Neural crest cell (in vitro differentiated cells): ENCODE data around the gene NAT8L. TPM values are rescaled to one million over a fixed set of nuclear protein-coding genes. Genes with fewer than 3 reads are reported as not detected.
A peak's percentile ranks its signal among the peaks of the same experiment; 100 is the strongest.
"Not testable (repeated sequence)": the region's sequence is repeated elsewhere in the genome, so short reads cannot be mapped to it uniquely, and the experiment has no call there.

ENCODE experiments used
- DNase-seq: peaks from one replicate; pipeline ENCODE4 v3.0.0; 2021; ENCODE audit warnings: low read depth, mixed read lengths, low spot score
- H3K27ac Mint-ChIP-seq: one replicate; pipeline ENCODE4 v1.8.0; 2021; ENCODE audit warnings: mild to moderate bottlenecking, mixed read lengths; ENCODE audit not compliant: unreplicated experiment
- H3K27me3 Mint-ChIP-seq: 2 replicates; pipeline ENCODE4 v1.8.0; 2021; ENCODE audit warnings: low read depth, mild to moderate bottlenecking, mixed read lengths
- H3K36me3 Mint-ChIP-seq: 2 replicates; pipeline ENCODE4 v1.8.0; 2021; ENCODE audit warnings: low read depth, mild to moderate bottlenecking, mixed read lengths
- H3K4me1 Mint-ChIP-seq: 2 replicates; pipeline ENCODE4 v1.8.0; 2021; ENCODE audit warnings: mixed read lengths
- H3K4me3 Mint-ChIP-seq: one replicate; pipeline ENCODE4 v1.8.0; 2021; ENCODE audit warnings: mild to moderate bottlenecking, mixed read lengths
- H3K9me3 Mint-ChIP-seq: 2 replicates; pipeline ENCODE4 v1.8.0; 2021; ENCODE audit warnings: mixed read lengths
- CTCF ChIP-seq: fragments of 200-600 bp; sonication (generic); conservative IDR thresholded peaks from 2 replicates; pipeline ENCODE4 v1.5.0; 2021; ENCODE audit warnings: antibody characterized with exemption, mild to moderate bottlenecking
- long read RNA-seq: library from polyadenylated mRNA; unstranded; transcript quantifications from one replicate; pipeline ENCODE4 v2.0.0, GENCODE V29; 2020
- total RNA-seq: library from RNA; stranded (reverse); gene quantifications from 2 replicates; pipeline ENCODE4 v1.2.1, GENCODE V29; 2021

The NAT8L gene
- 18.8 and 19.5 TPM in 2 replicates for total RNA-seq
- long read RNA-seq = 0 reads

GRCh38 chr4:2059046-2059725 lies at the start of gene NAT8L:
Gene NAT8L, plus strand, starts transcription at chr4:2059327. Its CDS starts 185 bp downstream, at chr4:2059512.
- no peak for TF ChIP-seq CTCF
- Mint-ChIP-seq H3K4me1 (peaks cover 7% of the 10 kb centered on the region), H3K27me3 (peaks cover 38% of the 10 kb centered on the region), H3K36me3 (no peaks in the 10 kb centered on the region), H3K27ac (no peak within 1 kb of the TSS), H3K4me3 (no peak within 1 kb of the TSS), H3K9me3 (no peaks in the 10 kb centered on the region)
- DNase-seq = peak; percentile 37

GRCh38 chr4:2009651-2010233 lies 49.4 kb upstream of the NAT8L start:
- Mint-ChIP-seq H3K27me3 (no peaks in the 10 kb centered on the region), H3K9me3 (no peaks in the 10 kb centered on the region), H3K4me1 (peaks cover 25% of the 10 kb centered on the region), H3K36me3 (peaks cover 4% of the 10 kb centered on the region), H3K4me3 (peak overlapping the region; percentile 82), H3K27ac (peak overlapping the region; percentile 39)
- peak; percentile 58 for TF ChIP-seq CTCF
- DNase-seq = peak; percentile 64

- TF ChIP-seq CTCF = no peak
- Mint-ChIP-seq H3K27ac (no peak overlapping the region), H3K4me1 (peaks cover 17% of the 10 kb centered on the region), H3K36me3 (no peaks in the 10 kb centered on the region), H3K4me3 (no peak overlapping the region), H3K9me3 (no peaks in the 10 kb centered on the region), H3K27me3 (no peaks in the 10 kb centered on the region)
- DNase-seq = no peak
Measured at GRCh38 chr4:2011583-2011982, 47.5 kb upstream of the NAT8L start.

GRCh38 chr4:2015008-2015407 lies 44.1 kb upstream of the NAT8L start:
- Mint-ChIP-seq H3K4me3 (no peak overlapping the region), H3K9me3 (no peaks in the 10 kb centered on the region), H3K27ac (no peak overlapping the region), H3K27me3 (no peaks in the 10 kb centered on the region), H3K4me1 (peaks cover 2% of the 10 kb centered on the region), H3K36me3 (no peaks in the 10 kb centered on the region)
- no peak for DNase-seq
- TF ChIP-seq CTCF = no peak

GRCh38 chr4:2021358-2022018 lies 37.6 kb upstream of the NAT8L start:
- H3K27ac Mint-ChIP-seq, H3K4me3 Mint-ChIP-seq, H3K9me3 Mint-ChIP-seq, H3K36me3 Mint-ChIP-seq, DNase-seq: not testable (repeated sequence)
- H3K4me1 Mint-ChIP-seq = peaks cover 12% of the 10 kb centered on the region
- peaks cover 21% of the 10 kb centered on the region for H3K27me3 Mint-ChIP-seq

GRCh38 chr4:2024683-2025082 lies 34.4 kb upstream of the NAT8L start:
- Mint-ChIP-seq H3K4me1 (peaks cover 12% of the 10 kb centered on the region), H3K27me3 (peaks cover 51% of the 10 kb centered on the region), H3K4me3 (no peak overlapping the region), H3K27ac (no peak overlapping the region), H3K36me3 (peaks cover 7% of the 10 kb centered on the region), H3K9me3 (peaks cover 11% of the 10 kb centered on the region)
- no peak for TF ChIP-seq CTCF
- no peak for DNase-seq
